NCI-H1694 treated with DMSO at 0.1 percent for 48 hours (cell line): ENCODE data around the gene DOCK11.

ENCODE experiments used
- DNase-seq: peaks from one replicate; lab custom pipeline; 2025; lab: John Stamatoyannopoulos, UW

Gene DOCK11

GRCh38 chrX:118502161-118502789 is 6.7 kb downstream of the DOCK11 start:
- no peak for DNase-seq

GRCh38 chrX:118503260-118504041 is 7.8 kb downstream of the DOCK11 start:
- DNase-seq: no peak

GRCh38 chrX:118504581-118504980 is 9.0 kb downstream of the DOCK11 start:
- no peak for DNase-seq

GRCh38 chrX:118506805-118507480 is 11.3 kb downstream of the DOCK11 start:
- DNase-seq: no peak

- no peak for DNase-seq
These were observed 12.2 kb downstream of the DOCK11 start for GRCh38 chrX:118507766-118508165.

GRCh38 chrX:118508221-118508620 is 12.6 kb downstream of the DOCK11 start:
- DNase-seq: no peak

- no peak for DNase-seq
These were observed 13.0 kb downstream of the DOCK11 start for GRCh38 chrX:118508635-118509034.

GRCh38 chrX:118510111-118510510 is 14.5 kb downstream of the DOCK11 start:
- DNase-seq: no peak

GRCh38 chrX:118513120-118513898 is 17.7 kb downstream of the DOCK11 start:
- DNase-seq: no peak

- DNase-seq: no peak
These were observed 24.0 kb downstream of the DOCK11 start for GRCh38 chrX:118519411-118520215.

- no peak for DNase-seq
These were observed 24.9 kb downstream of the DOCK11 start for GRCh38 chrX:118520216-118521206.

- DNase-seq: no peak
These were observed 25.8 kb downstream of the DOCK11 start for GRCh38 chrX:118521435-118521834.

- DNase-seq: no peak
These were observed 26.8 kb downstream of the DOCK11 start for GRCh38 chrX:118522230-118522926.

GRCh38 chrX:118523920-118524319 is 28.3 kb downstream of the DOCK11 start:
- DNase-seq: no peak

- DNase-seq: no peak
These were observed 28.7 kb downstream of the DOCK11 start for GRCh38 chrX:118524344-118524743.

- no peak for DNase-seq
These were observed 29.6 kb downstream of the DOCK11 start for GRCh38 chrX:118525174-118525730.

GRCh38 chrX:118526149-118526548 is 30.5 kb downstream of the DOCK11 start:
- DNase-seq: no peak

- DNase-seq: no peak
These were observed 32.6 kb downstream of the DOCK11 start for GRCh38 chrX:118528071-118528737.
